DOHH2 (cell line): Measurements from ENCODE around the gene ADAM8.

Experiments
- CTCF ChIP-seq: fragments of 200-600 bp; sonication (generic); IDR thresholded peaks from one replicate; pipeline ENCODE4 v1.5.1; 2014; ENCODE audit warnings: antibody characterized with exemption, mild to moderate bottlenecking, low read depth, low read length; ENCODE audit not compliant: poor library complexity, severe bottlenecking
- EZH2phosphoT487 ChIP-seq: fragments of 200-600 bp; sonication (generic); IDR thresholded peaks from 2 replicates; pipeline ENCODE4 v1.6.1; 2017; ENCODE audit warnings: borderline replicate concordance, mild to moderate bottlenecking, antibody characterized with exemption, low read length, moderate library complexity, mixed read lengths

- peak; percentile 85 for TF ChIP-seq CTCF
- no peak for TF ChIP-seq EZH2phosphoT487
These were observed 31.2 kb upstream of the ADAM8 start for GRCh38 chr10:133307776-133308420.
